ENCODE results near the gene HERC3. TPM values are rescaled to one million over a fixed set of nuclear protein-coding genes. Genes with fewer than 3 reads are reported as not detected.

Gene HERC3
- total RNA-seq = 21.2 TPM
- long read RNA-seq, partial matches to known transcripts = 2 of 3 reads
- long read RNA-seq, other reads (novel, unspliced or antisense) = 1 of 3 reads

GRCh38 chr4:88591787-88592599 lies at the start of gene HERC3:
HERC3 (plus strand) TSS chr4:88592480; CDS start chr4:88605824, 13,344 bp downstream.
- DNase-seq (ENCODE audit: low spot score) = peak; percentile 96

DNA sequence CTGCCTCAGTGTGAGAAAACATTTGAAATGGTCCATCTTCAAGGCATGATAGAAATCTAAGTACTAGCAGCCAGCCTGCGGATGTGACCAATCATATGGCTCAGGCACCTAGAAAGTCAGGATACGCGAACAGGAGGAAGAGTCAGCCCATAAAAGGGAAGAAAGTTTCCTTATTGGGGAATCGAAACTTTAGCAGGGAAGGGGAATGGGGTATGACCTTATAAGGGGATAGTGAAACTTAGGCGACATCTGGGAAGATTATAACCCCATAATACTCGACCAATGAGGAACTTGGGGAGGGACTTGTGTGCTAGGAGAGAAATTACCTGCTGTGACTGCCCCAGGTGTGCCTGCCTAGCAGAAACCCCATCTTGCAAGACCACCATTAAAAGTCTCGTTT lies 42.5 kb upstream of the HERC3 start:
- no peak for DNase-seq (ENCODE audit: low spot score)

- DNase-seq (ENCODE audit: low spot score) = no peak
Observed at GRCh38 chr4:88567591-88567990, 24.7 kb upstream of the HERC3 start.

DNA sequence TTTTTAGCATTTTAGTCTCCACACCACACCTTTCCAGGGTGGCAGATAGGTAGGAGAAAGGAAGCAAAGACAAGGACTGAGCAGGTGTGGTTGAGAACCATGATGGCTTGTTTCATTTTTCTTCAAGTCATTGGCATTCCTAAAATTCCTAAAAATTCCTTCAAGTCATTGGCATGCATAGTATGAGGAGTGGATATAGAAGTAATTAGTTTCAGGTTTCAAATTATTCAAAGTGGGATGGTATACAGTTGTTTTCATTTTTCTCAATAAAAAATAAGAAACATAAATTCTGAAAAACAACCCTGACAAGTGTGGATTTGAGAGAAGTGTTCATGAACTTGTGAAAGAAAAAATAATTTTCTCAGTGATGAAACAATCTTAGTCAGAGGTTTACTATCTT lies 22.3 kb upstream of the HERC3 start:
- DNase-seq (ENCODE audit: low spot score) = no peak

- DNase-seq (ENCODE audit: low spot score) = no peak
Observed at GRCh38 chr4:88573276-88573980, 18.9 kb upstream of the HERC3 start.

GRCh38 chr4:88573995-88574394 lies 18.3 kb upstream of the HERC3 start:
- DNase-seq (ENCODE audit: low spot score) = no peak

DNA sequence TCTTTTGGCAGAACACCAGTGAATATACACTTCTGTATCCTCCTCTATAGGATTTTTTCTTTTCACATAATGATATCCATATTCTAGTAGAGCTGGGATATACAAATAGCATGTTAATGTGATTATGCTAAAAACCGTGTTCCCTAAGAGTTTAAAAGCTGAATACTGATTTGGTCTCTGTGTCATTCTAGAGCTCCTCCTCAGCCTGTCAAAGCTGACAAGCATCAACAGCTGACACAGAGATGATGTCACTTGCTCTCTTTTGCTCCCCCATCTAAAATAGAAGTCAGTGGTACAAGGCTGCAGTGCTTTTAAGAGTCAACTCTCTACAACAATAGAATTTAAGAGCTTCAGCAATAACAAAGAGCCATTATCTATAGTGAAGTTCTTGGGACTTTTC lies 17.1 kb upstream of the HERC3 start:
- no peak for DNase-seq (ENCODE audit: low spot score)

GRCh38 chr4:88582493-88582892 lies 9.8 kb upstream of the HERC3 start:
- no peak for DNase-seq (ENCODE audit: low spot score)

- no peak for DNase-seq (ENCODE audit: low spot score)
Observed at GRCh38 chr4:88583631-88584470, 8.4 kb upstream of the HERC3 start.

- no peak for DNase-seq (ENCODE audit: low spot score)
Observed at GRCh38 chr4:88584471-88584900, 7.8 kb upstream of the HERC3 start.

DNA sequence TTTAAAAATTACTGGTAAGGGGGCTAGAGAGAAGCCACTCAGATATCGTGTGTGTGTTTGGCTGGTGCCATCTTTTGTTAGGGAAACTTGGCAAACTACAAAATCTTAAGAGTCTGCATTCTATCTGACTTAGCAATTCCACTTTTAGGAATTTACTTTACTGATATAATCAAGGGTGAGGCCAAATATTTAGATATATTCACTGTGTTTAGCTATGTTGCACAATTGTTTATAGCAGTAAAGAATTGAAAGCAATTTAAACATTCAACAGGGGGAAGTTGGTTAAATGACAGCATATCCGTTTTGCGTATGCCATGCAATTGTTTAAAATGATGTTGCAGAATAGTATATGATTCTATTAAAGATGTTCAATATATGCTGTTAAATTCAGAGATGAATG lies 6.4 kb upstream of the HERC3 start:
- no peak for DNase-seq (ENCODE audit: low spot score)

- DNase-seq (ENCODE audit: low spot score) = no peak
Observed at GRCh38 chr4:88587306-88587705, 5.0 kb upstream of the HERC3 start.

DNA sequence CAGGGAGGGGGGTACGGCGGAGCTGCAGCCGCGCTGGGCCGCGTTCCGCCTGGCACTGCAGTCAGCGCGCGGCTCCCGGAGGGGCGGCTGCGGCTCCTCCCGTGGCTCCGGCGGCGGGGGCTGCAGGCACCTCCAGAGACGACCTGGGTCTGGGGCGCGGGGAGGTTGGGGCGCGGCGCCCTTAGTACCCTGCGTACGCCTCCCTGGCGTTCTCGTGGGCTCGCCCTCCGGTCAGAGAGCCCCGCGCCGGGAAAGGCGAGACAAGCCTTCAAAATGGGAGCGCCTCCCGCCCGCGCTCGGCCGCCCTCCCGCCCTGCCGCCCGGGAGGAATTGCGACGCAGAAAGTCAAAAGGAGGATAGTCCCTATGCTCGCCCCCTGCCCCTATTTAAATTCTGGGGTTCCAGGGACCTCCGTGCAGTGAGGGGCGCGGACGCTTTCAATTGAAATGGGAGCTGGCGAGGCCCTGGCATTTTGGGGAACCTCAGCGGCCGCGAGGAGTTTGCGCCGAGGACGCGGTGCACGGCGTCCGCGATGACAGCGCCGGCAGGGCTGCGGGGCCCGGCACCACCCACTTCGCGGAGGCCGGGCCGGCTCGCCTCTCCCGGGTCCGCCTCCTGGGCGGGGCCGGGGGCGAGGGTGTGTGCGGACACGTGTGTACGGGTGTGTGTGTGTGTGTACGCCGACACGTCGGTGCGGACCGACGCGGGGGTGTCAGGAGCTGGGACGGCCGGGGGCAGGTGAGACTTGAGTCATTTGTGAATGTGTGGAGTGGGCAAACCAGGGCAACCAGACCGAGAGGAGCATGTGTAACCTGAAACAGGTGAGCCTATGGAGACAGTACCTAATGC lies 544 bp downstream of the HERC3 start:
- DNase-seq (ENCODE audit: low spot score) = peak; percentile 94

GRCh38 chr4:88597970-88598660 lies 5.8 kb downstream of the HERC3 start:
- DNase-seq (ENCODE audit: low spot score) = no peak

DNA sequence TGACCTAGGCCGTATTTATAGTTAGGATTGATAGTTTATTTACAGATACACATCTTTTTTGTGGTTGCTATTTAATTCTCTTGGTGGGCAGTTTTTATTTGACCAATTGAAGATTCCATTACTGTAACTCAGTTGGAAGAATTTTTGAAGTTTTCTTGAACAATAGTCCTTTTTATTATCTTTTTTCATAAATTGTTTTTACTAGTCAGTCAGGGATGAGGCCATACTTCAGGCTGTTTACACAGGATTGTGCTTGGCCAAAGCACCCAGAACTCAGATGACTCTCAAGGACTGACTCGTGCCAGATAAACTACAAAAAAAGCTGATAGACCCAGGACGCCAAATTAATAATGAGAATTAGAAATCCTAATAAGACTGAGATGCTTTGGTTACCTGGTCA lies 7.0 kb downstream of the HERC3 start:
- no peak for DNase-seq (ENCODE audit: low spot score)

DNA sequence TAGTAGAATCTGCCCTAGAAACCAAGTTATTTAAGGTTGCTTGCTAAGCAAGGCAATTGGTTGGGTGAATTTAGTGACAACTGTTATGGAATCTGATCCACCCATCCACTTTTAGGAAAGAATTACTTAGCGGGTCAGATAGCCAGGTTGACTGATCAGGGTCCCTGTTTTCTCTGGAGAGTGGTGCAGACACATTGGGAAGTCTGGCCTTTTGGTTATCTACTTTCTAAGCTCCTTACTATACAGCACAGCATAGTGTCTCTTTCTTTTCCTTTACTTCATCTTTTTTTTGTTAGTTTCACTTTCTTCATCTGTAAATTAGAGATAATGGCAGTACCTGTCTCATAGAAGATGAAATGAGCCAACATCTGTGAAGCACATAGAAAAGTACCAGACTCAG lies 7.4 kb downstream of the HERC3 start:
- DNase-seq (ENCODE audit: low spot score) = no peak

DNA sequence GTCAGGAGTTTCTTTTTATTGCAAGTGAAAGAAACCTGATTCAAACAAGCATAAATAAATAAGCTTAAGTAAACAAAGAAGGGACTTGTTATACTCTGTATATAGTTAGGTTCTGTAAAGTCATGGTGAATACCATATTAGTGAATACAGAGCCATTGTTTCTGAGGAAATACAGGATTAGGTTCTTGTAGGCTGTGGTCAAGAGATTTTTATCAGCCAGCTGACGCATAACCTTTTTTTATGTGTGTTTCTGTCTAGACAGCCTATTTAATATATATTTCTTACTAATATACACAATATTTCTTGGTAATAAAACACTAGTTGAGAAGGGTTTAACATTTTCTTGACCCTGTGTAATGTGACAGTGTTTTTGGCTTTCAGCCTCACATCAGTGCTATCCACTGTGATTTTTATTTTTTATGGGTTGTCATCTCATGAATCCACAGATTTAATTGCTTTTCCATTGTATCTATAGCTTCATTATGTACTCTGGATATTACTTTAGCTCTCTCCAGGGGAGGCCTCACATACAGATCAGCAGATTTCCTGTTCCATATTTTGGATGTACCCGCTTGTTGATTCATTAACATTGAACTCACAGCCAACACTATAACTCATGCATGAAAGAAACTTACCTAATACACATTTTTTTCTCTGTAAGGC lies 8.0 kb downstream of the HERC3 start:
- DNase-seq (ENCODE audit: low spot score) = no peak

DNA sequence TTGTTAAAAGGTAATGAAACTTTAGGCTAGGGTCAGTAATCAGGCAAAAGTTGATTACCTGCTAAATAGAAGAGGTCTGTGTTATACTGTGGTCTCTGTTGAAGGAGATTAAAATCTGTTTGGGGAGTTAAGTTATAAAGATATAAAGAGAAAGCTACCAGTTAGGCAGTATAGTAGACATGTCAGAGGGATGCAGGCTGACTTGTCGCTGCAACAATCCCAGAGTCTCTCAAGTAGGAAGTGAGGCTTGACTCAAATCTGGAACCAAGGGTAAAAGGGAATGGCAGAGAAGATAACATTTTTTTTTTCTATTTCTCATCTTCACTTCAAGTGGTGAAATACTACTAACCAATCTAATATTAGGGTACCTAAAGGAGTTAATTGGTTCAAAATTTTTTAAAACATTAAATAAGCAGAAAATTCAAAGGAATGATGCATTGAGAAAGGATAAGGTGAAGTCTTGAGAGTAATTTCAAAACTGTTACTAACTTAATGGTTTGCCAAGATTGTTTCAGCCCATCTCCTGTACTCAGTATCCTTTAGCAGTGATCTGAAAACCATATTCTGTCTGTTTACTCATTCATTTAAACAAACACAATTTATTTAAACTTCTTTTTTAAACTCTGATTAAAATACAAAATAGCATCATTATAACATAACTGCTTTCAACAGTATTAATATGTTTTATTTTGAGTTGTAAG lies 12.8 kb downstream of the HERC3 start:
- no peak for DNase-seq (ENCODE audit: low spot score)

GRCh38 chr4:88605736-88606135 lies 13.5 kb downstream of the HERC3 start:
- no peak for DNase-seq (ENCODE audit: low spot score)

Data from mesenteric fat pad (tissue), 1 donor.